A549 (cell line): ENCODE results near the gene FRMD3.

ENCODE experiments used
- CTCF ChIP-seq: fragments of >200 bp; sonication (Bioruptor Twin); formaldehyde crosslinking; IDR thresholded peaks from 3 replicates; pipeline ENCODE4 v1.5.1; 2016
- EHMT2 ChIP-seq: fragments of 200-600 bp; sonication (generic); IDR thresholded peaks from 2 replicates; pipeline ENCODE4 v1.6.1; 2016; ENCODE audit warnings: antibody characterized with exemption, low read depth, mild to moderate bottlenecking, moderate library complexity
- NPAS2 ChIP-seq: fragments of 250-450 bp; sonication (Bioruptor Pico); IDR thresholded peaks from 2 replicates; pipeline ENCODE4 v1.8.0; 2022; ENCODE audit warnings: mild to moderate bottlenecking, moderate library complexity, borderline replicate concordance
- PHF8 ChIP-seq: fragments of 200-600 bp; sonication (generic); IDR thresholded peaks from 2 replicates; pipeline ENCODE4 v1.6.1; 2016; ENCODE audit warnings: low read depth, mild to moderate bottlenecking, antibody characterized with exemption, moderate library complexity, borderline replicate concordance
- POLR2A ChIP-seq: IDR thresholded peaks from 2 replicates; pipeline ENCODE4 v1.6.1; 2012; ENCODE audit warnings: mild to moderate bottlenecking, low read length
- ZNF302 ChIP-seq: fragments of 250-450 bp; sonication (Bioruptor Pico); IDR thresholded peaks from 2 replicates; pipeline ENCODE4 v1.9.0; 2021; ENCODE audit warnings: inconsistent platforms, mild to moderate bottlenecking, moderate library complexity
- ZSCAN20 ChIP-seq: fragments of 250-450 bp; sonication (Bioruptor Pico); IDR thresholded peaks from 2 replicates; pipeline ENCODE4 v1.8.0; 2022; ENCODE audit warnings: mild to moderate bottlenecking, moderate library complexity

- TF ChIP-seq ZSCAN20 (no peak), NPAS2 (no peak), CTCF (no peak), POLR2A (no peak), ZNF302 (CRISPR knock-in tag) (no peak), EHMT2 (no peak), PHF8 (no peak)
These were observed 150.6 kb downstream of the FRMD3 start for GRCh38 chr9:83387401-83388185.
